Astrocyte (in vitro differentiated cells and primary cell): ENCODE results near the gene PLA2G2D.

Experiments
- CTCF ChIP-seq: IDR thresholded peaks from 2 replicates; pipeline ENCODE4 v1.5.1; 2011; ENCODE audit warnings: low read depth, mild to moderate bottlenecking, inconsistent platforms, low read length, moderate library complexity; ENCODE audit not compliant: insufficient read depth
- EZH2 ChIP-seq: IDR thresholded peaks from 2 replicates; pipeline ENCODE4 v1.6.1; 2012; ENCODE audit warnings: mild to moderate bottlenecking, low read length, inconsistent platforms; ENCODE audit not compliant: insufficient read depth

GRCh38 chr1:20068722-20069121 is 50.6 kb downstream of the PLA2G2D start:
- no peak for TF ChIP-seq CTCF
- no peak for TF ChIP-seq EZH2
